Astrocyte (in vitro differentiated cells and primary cell): ENCODE results near the gene FAM234B. TPM values are rescaled to one million over a fixed set of nuclear protein-coding genes. Genes with fewer than 3 reads are reported as not detected.

ENCODE experiments used
- DNase-seq: peaks from one replicate; pipeline ENCODE4 v3.0.0-alpha.2; 2010; ENCODE audit warnings: low read depth
- FAIRE-seq: peaks from 2 replicates; lab custom pipeline; 2011; peaks lifted over from hg19 to GRCh38; lab: Jason Lieb, UNC
- H2AFZ ChIP-seq: 2 replicates; pipeline ENCODE4 v1.6.0; 2012; ENCODE audit warnings: low read depth, low read length, inconsistent platforms
- H3K27ac ChIP-seq: 2 replicates; pipeline ENCODE4 v1.5.1; 2011; ENCODE audit warnings: low read depth, low read length, inconsistent platforms
- H3K27me3 ChIP-seq: 2 replicates; pipeline ENCODE4 v1.6.0; 2011; ENCODE audit warnings: low read length, inconsistent platforms; ENCODE audit not compliant: insufficient read depth
- H3K36me3 ChIP-seq: 2 replicates; pipeline ENCODE4 v1.5.1; 2011; ENCODE audit warnings: low read length, inconsistent platforms; ENCODE audit not compliant: insufficient read depth
- H3K4me1 ChIP-seq: 2 replicates; pipeline ENCODE4 v1.5.1; 2011; ENCODE audit warnings: low read length, inconsistent platforms; ENCODE audit not compliant: insufficient read depth
- H3K4me2 ChIP-seq: 2 replicates; pipeline ENCODE4 v1.6.0; 2012; ENCODE audit warnings: low read length, inconsistent platforms
- H3K4me3 ChIP-seq: 2 replicates; pipeline ENCODE4 v1.5.1; 2011; ENCODE audit warnings: low read depth, mild to moderate bottlenecking, low read length, inconsistent platforms; ENCODE audit not compliant: insufficient read depth
- H3K79me2 ChIP-seq: 2 replicates; pipeline ENCODE4 v1.6.0; 2012; ENCODE audit warnings: mild to moderate bottlenecking, low read length, inconsistent platforms; ENCODE audit not compliant: insufficient read depth
- H3K9ac ChIP-seq: 2 replicates; pipeline ENCODE4 v1.6.0; 2012; ENCODE audit warnings: mild to moderate bottlenecking, low read length, inconsistent platforms
- H3K9me3 ChIP-seq: 2 replicates; pipeline ENCODE4 v1.5.1; 2012; ENCODE audit warnings: low read depth, mild to moderate bottlenecking, low read length, inconsistent platforms; ENCODE audit not compliant: insufficient read depth
- H4K20me1 ChIP-seq: 2 replicates; pipeline ENCODE4 v1.6.0; 2012; ENCODE audit warnings: low read length, inconsistent platforms; ENCODE audit not compliant: insufficient read depth
- H3K27ac Mint-ChIP-seq: one replicate; pipeline ENCODE4 v1.8.0; 2021; ENCODE audit warnings: mild to moderate bottlenecking, mixed read lengths; ENCODE audit not compliant: unreplicated experiment
- H3K27me3 Mint-ChIP-seq: one replicate; pipeline ENCODE4 v1.8.0; 2021; ENCODE audit warnings: low read depth, mixed read lengths; ENCODE audit not compliant: unreplicated experiment
- H3K36me3 Mint-ChIP-seq: one replicate; pipeline ENCODE4 v1.8.0; 2021; ENCODE audit warnings: low read depth, mixed read lengths; ENCODE audit not compliant: unreplicated experiment
- H3K4me1 Mint-ChIP-seq: one replicate; pipeline ENCODE4 v1.8.0; 2021; ENCODE audit warnings: low read depth, mixed read lengths; ENCODE audit not compliant: unreplicated experiment
- H3K4me3 Mint-ChIP-seq: one replicate; pipeline ENCODE4 v1.8.0; 2021; ENCODE audit warnings: mild to moderate bottlenecking, moderate library complexity, mixed read lengths; ENCODE audit not compliant: unreplicated experiment
- H3K9me3 Mint-ChIP-seq: one replicate; pipeline ENCODE4 v1.8.0; 2021; ENCODE audit warnings: mild to moderate bottlenecking, mixed read lengths; ENCODE audit not compliant: unreplicated experiment
- CTCF ChIP-seq: IDR thresholded peaks from 2 replicates; pipeline ENCODE4 v1.5.1; 2011; ENCODE audit warnings: low read depth, mild to moderate bottlenecking, inconsistent platforms, low read length, moderate library complexity; ENCODE audit not compliant: insufficient read depth
- EZH2 ChIP-seq: IDR thresholded peaks from 2 replicates; pipeline ENCODE4 v1.6.1; 2012; ENCODE audit warnings: mild to moderate bottlenecking, low read length, inconsistent platforms; ENCODE audit not compliant: insufficient read depth
- total RNA-seq: library from RNA; stranded (reverse); gene quantifications from 2 replicates; pipeline ENCODE4 v1.2.1, GENCODE V29; 2021

The FAM234B gene
- total RNA-seq, 1 donor from 2014 or later: 6.2 TPM

GRCh38 chr12:12999959-13000615 is 44.1 kb upstream of the FAM234B start, which contains the start of gene HEBP1:
TSS of gene HEBP1 (minus strand) at chr12:13000265. CDS start at chr12:13000114, 151 bp downstream.
- no peaks in the 10 kb centered on the region for H3K27me3 Mint-ChIP-seq
- Histone ChIP-seq H3K9ac (peak within 1 kb of the TSS; percentile 90), H2AFZ (peak within 1 kb of the TSS; percentile 95), H3K4me3 (peak within 1 kb of the TSS; percentile 88), H3K27me3 (no peaks in the 10 kb centered on the region), H3K4me1 (peaks cover 20% of the 10 kb centered on the region), H4K20me1 (peaks cover 5% of the 10 kb centered on the region), H3K36me3 (no peaks in the 10 kb centered on the region), H3K9me3 (no peaks in the 10 kb centered on the region), H3K27ac (peak within 1 kb of the TSS; percentile 84), H3K79me2 (peaks cover 19% of the 10 kb centered on the region), H3K4me2 (peak within 1 kb of the TSS; percentile 99)
- H3K4me1 Mint-ChIP-seq: peaks cover 8% of the 10 kb centered on the region
- no peak for TF ChIP-seq CTCF
- no peak for TF ChIP-seq EZH2
- H3K36me3 Mint-ChIP-seq: no peaks in the 10 kb centered on the region
- no peaks in the 10 kb centered on the region for H3K9me3 Mint-ChIP-seq
- FAIRE-seq: no peak
- DNase-seq: peak; percentile 68
- peak within 1 kb of the TSS; percentile 91 for H3K27ac Mint-ChIP-seq
- H3K4me3 Mint-ChIP-seq: peak within 1 kb of the TSS; percentile 97

- no peaks in the 10 kb centered on the region for H3K36me3 Mint-ChIP-seq
- H3K4me1 Mint-ChIP-seq: peaks cover 8% of the 10 kb centered on the region
- Histone ChIP-seq H3K27ac (peak overlapping the region; percentile 84), H3K27me3 (no peaks in the 10 kb centered on the region), H3K4me3 (peak overlapping the region; percentile 80), H3K9me3 (no peaks in the 10 kb centered on the region), H3K4me1 (peaks cover 20% of the 10 kb centered on the region), H3K4me2 (peak overlapping the region; percentile 99), H3K79me2 (peaks cover 15% of the 10 kb centered on the region), H3K36me3 (no peaks in the 10 kb centered on the region), H3K9ac (peak overlapping the region; percentile 90), H2AFZ (peak overlapping the region; percentile 69), H4K20me1 (peaks cover 5% of the 10 kb centered on the region)
- FAIRE-seq (no peak), DNase-seq (no peak)
- H3K9me3 Mint-ChIP-seq: no peaks in the 10 kb centered on the region
- peak overlapping the region; percentile 59 for H3K27ac Mint-ChIP-seq
- H3K27me3 Mint-ChIP-seq: peaks cover 3% of the 10 kb centered on the region
- peak overlapping the region; percentile 97 for H3K4me3 Mint-ChIP-seq
- TF ChIP-seq CTCF: no peak
These were observed 43.6 kb upstream of the FAM234B start for GRCh38 chr12:13000616-13000924.
